NCI-H146 (cell line): ENCODE measurements around the gene RBKS.
"Not testable (repeated sequence)": the region's sequence is repeated elsewhere in the genome, so short reads cannot be mapped to it uniquely, and the experiment has no call there.

ENCODE experiments used
- DNase-seq: peaks from one replicate; lab custom pipeline; 2025; lab: John Stamatoyannopoulos, UW

RBKS gene

GRCh38 chr2:27904405-27904665 is 14.1 kb upstream of the RBKS start:
- DNase-seq, result no peak

GRCh38 chr2:27903649-27904404 is 13.6 kb upstream of the RBKS start:
- DNase-seq, result no peak

DNA sequence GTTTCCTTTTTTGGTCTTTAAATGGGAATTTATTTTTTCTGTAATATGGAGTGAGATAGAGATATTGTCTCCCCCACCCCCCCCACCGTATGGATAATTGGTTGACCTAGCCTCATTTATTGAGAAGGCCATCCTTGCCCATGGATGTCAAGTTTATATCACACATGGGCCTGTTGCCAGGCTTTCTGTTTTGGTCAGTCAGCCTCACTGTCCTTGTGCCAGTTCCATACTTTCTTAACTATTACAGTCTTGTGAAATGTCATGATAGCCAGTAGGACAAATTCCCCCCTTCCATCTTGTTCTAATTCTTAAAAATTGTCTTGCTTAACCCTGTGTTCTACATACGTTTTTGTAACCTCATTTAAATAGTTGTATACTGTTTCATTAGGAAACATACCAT is 12.8 kb upstream of the RBKS start:
- no peak for DNase-seq

DNA sequence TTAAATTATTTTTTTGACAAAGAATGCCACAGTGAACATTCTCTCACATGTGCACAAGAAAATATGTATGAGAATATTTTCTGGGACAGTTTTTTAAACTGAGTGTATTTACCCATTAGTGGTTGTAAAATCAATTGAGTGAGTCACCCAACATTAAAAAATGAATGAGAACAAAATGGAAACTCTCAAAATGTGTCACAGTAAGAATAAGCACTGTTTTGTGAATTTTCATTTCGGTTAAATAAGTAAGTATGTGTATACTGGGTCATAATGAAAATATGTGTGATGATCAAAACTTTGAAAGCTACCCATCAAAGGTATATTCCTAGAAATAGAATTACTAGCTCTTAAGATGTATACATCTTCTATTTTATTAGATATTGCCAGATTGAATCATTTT is 11.9 kb upstream of the RBKS start:
- no peak for DNase-seq

DNA sequence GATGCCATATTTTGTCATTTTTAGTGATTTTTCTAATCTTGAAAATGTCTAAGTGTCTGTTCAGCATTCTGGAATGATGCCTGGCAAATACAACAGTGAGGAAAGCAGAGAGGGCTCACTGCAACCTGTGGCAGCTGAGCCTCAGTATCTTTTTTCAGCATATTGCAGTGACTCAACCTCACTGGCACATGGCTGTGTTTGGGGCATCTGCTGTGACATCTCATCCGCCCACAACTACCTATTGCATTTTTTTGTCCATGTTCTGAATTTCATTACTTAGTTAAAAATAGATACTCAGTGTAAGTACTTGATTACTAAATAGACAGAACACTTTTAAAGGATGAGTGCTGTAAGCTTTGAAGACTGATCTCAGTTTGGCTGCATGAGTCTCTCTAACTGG is 11.0 kb upstream of the RBKS start:
- DNase-seq, result no peak

DNA sequence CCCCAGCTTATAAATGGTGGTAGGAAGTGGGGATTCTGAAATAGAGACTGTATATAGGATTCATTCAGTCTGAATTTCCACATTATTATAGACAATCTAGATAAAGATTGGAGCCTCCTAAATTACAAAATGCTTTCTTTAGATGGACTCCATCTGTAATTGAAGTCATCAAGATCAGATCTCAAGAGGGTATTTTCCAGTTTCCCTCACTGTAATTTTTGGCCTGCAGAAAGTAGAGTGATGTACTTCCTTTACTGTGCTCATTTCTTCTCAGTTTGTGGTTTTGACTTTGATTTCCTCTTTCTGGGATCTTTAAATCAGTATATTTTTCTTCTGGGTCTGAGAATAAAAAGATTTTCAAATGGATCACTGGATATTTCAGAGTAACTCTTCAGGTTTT is 7.5 kb upstream of the RBKS start:
- DNase-seq, result no peak

- DNase-seq, result no peak
Measured at GRCh38 chr2:27893006-27893405, 2.8 kb upstream of the RBKS start.

- DNase-seq, result no peak
Measured at GRCh38 chr2:27891673-27892105, 1.5 kb upstream of the RBKS start.

DNA sequence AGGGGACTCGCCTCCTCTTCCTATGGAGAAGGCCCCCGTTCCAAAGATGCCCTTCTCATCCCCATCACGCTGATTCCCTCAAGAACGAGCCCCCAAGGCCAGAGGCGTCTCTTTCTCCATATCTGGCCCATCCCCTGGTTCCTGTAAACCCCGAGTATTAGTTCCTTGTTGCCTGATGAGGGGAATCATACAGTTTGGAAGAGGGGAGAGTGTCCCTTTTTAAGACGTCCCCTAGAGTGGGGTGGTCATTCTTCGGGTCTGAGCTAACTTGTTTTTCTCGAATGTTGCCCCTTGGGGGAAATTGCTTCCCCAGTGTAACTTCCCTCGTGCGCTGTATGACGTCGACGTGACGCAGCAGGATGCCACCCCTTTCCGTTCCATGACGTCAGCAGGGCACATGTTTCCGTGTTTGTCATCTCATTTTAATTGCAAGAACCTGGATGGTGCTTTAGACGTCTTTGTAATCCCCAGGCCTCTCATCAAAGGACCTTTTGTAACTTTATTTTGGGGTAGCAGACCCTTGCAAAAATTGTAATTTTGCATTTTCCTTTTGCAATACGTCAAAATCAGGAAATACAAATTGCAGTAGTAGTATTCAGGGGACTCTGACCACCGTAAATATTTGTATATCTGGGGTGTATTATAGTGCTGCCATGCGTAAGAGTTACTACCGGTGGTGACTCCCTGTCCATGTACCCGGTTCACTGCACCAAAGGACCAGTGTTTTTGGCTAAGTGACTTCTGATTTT is 911 bp upstream of the RBKS start:
- peak; percentile 74 for DNase-seq

GRCh38 chr2:27889774-27890145 is 427 bp downstream of the RBKS start:
- no peak for DNase-seq

- DNase-seq, result no peak
Measured at GRCh38 chr2:27888790-27889189, 1.4 kb downstream of the RBKS start.

- no peak for DNase-seq
Measured at GRCh38 chr2:27887830-27888229, 2.4 kb downstream of the RBKS start.

DNA sequence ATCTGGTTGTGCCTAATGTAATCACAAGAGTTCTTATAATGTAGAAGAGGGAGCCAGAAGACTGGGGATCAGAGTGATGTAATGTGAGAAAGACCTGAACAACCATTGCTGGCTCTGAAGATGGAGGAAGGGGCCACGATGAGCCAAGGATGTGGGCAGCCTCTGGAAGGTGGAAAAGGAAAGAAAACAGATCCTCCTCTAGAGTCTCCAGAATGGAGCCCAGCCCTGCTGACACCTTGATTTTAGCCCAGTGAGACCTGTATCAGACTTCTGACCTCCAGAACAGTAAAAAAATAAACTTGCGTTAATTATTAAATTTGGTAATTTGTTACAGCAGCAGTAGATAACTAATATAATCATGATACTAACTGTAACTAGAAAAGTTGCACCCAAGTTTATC is 3.1 kb downstream of the RBKS start:
- no peak for DNase-seq

DNA sequence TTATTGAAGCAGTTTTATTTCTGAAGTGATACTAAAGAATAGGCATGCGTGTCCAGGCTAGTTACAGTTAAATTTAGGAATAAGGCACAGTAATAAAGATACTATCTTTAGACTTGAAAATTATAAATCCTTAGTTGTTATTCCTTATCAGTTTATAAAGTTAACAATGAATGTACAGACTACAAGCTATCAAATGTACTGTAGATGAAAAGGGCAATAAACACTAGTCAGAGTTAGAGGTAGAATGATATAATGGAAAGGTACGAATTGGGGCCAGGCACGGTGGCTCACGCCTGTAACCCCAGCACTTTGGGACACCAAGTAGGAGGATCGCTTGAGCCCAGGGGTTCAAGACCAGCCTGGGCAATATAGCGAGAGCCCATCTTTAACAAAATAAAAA is 3.9 kb downstream of the RBKS start:
- no peak for DNase-seq

DNA sequence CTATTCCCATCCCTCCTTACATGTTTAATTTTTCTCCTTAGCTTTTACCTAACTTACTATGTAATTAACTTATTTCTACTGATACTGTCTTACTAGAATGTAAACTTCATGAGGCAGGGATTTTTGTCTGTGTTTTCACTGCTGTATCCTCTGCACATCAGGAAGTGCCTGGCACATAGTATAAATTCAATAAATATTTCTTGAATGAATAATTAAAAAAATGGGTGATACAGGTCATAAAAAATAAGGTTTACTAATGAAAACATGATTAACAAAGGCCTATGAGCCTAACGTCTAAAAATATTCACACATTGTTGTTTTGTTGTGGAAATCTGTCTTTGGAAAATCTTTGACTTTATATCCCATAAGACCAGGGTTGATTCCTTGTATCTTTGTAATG is 4.5 kb downstream of the RBKS start:
- DNase-seq, result no peak

GRCh38 chr2:27885234-27885633 is 5.0 kb downstream of the RBKS start:
- DNase-seq, result no peak

- DNase-seq, result no peak
Measured at GRCh38 chr2:27884601-27885000, 5.6 kb downstream of the RBKS start.

DNA sequence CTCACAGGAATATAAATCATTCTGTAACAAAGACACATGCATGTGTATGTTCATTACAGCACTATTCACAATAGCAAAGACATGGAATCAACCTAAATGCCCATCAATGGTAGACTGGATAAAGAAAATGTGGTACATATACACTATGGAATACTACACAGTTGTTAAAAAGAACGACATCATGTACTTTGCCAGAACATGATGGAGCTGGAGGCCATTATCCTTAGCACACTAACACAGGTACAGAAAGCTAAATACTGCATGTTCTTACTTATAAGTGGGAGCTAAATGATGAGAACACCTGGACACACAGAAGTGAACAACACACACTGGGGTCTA is 7.6 kb downstream of the RBKS start:
- DNase-seq, result not testable (repeated sequence)

DNA sequence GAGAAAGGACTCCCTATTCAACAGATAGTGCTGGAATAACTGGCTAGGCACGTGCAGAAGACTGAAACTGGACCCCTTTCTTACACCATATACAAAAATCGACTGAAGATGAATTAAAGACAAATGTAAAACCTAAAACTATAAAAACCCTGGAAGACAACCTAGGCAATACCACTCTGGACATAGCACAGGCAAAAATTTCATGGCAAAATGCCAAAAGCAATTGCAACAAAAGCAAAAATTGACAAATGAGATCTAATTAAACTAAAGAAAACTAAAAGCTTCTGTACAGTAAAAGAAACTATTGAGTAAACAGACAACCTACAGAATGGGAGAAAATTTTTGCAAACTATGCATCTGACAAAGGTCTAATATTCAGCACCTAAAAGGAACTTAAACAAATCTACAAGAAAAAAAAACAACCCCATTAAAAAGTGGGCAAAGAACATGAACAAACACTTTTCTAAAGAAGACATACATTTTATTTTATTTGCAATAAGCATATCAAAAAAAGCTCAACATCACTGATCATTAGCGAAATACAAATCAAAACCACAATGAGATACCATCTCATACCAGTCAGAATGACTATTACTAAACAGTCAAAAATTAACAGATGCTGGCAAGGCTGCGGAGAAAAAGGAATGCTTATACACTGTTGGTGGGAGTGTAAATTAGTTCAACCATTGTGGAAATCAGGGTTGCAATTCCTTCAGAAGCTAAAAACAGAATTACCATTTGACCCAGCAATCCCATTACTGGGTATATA is 8.2 kb downstream of the RBKS start:
- not testable (repeated sequence) for DNase-seq

GRCh38 chr2:27878825-27879224 is 11.4 kb downstream of the RBKS start:
- no peak for DNase-seq

GRCh38 chr2:27875089-27875881 is 14.9 kb downstream of the RBKS start:
- DNase-seq, result no peak

DNA sequence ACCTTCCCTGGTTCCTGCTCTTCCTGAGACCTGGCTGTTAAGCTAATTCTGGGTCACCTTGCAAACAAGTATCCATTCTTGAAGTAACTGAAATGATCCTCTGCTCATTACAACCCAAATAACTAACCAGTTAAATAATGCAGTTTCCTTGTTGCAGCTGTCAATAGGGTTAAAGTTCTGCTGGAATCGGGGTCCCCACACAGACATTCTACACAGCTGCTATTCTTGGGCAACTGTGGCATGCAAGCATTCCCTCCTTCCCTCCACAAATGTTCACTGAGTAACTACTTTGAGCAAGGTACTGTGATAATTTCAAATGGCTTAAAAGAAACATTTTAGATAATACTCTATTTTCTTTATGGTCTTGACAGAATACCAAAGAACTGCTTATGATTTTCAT is 17.1 kb downstream of the RBKS start:
- no peak for DNase-seq

DNA sequence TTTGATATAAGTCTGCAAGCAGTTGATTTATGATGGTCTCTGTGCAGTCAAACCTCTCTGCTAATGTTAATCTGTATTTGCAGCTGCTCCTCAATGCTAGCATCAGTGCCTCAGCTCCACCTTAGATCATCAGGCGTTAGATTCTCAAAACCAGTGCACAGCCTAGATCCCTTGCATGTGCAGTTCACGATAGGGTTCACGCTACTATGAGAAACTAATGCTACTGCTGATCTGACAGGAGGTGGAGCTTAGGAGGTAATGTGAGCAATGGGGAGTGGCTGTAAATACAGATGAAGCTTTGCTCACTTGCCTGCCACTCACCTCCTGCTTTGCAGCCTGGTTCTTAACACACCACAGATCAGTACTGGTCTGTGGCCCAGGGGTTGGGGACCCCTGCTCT is 18.4 kb downstream of the RBKS start:
- no peak for DNase-seq
